GM18907 (cell line): ENCODE data around the gene SUOX.
A peak's percentile ranks its signal among the peaks of the same experiment; 100 is the strongest.
"Not testable (repeated sequence)": the region's sequence is repeated elsewhere in the genome, so short reads cannot be mapped to it uniquely, and the experiment has no call there.

Source experiments
- ATAC-seq: cut with Tn5 transposase; IDR thresholded peaks from one replicate; pipeline ENCODE4 v1.9.1; 2021; ENCODE audit warnings: mild to moderate bottlenecking, moderate library complexity; ENCODE audit not compliant: unreplicated experiment

SUOX gene

GRCh38 chr12:55996715-55997534, at the start of gene SUOX:
Gene SUOX, plus strand, starts transcription at chr12:55997276. Its CDS starts 4,946 bp downstream, at chr12:56002222.
- ATAC-seq = peak; percentile 99

- no peak for ATAC-seq
These were observed 41.7 kb upstream of the SUOX start for GRCh38 chr12:55955344-55955743.

- no peak for ATAC-seq
These were observed 41.1 kb upstream of the SUOX start for GRCh38 chr12:55955800-55956508.

GRCh38 chr12:55957106-55957859, 39.8 kb upstream of the SUOX start:
- ATAC-seq = no peak

- no peak for ATAC-seq
These were observed 33.3 kb upstream of the SUOX start for GRCh38 chr12:55963760-55964159.

GRCh38 chr12:55965240-55965639, 31.8 kb upstream of the SUOX start:
- ATAC-seq = no peak

- ATAC-seq = no peak
These were observed 31.1 kb upstream of the SUOX start, which contains the start of gene PMEL for GRCh38 chr12:55965941-55966407. Gene PMEL, minus strand, starts transcription at chr12:55966042. Its CDS starts 31 bp downstream, at chr12:55966011.

- peak; percentile 92 for ATAC-seq
These were observed 30.4 kb upstream of the SUOX start, which contains the start of gene CDK2 for GRCh38 chr12:55966408-55967281. Gene CDK2, plus strand, starts transcription at chr12:55966830. Its CDS starts 179 bp downstream, at chr12:55967009.

- no peak for ATAC-seq
These were observed 27.7 kb upstream of the SUOX start for GRCh38 chr12:55969356-55969755.

GRCh38 chr12:55970775-55971174, 26.3 kb upstream of the SUOX start:
- ATAC-seq = no peak

GRCh38 chr12:55972042-55972441, 25.0 kb upstream of the SUOX start:
- no peak for ATAC-seq

- no peak for ATAC-seq
These were observed 24.6 kb upstream of the SUOX start for GRCh38 chr12:55972456-55972855.

- no peak for ATAC-seq
These were observed 24.0 kb upstream of the SUOX start for GRCh38 chr12:55972911-55973598.

GRCh38 chr12:55973599-55974307, 23.3 kb upstream of the SUOX start, which contains the start of gene RAB5B:
Gene RAB5B, plus strand, starts transcription at chr12:55974078. Its CDS starts 12,883 bp downstream, at chr12:55986961.
- peak; percentile 95 for ATAC-seq

GRCh38 chr12:55974308-55974730, 22.8 kb upstream of the SUOX start:
- peak; percentile 16 for ATAC-seq

GRCh38 chr12:55978393-55978792, 18.7 kb upstream of the SUOX start:
- no peak for ATAC-seq

GRCh38 chr12:55979069-55979468, 18.0 kb upstream of the SUOX start:
- no peak for ATAC-seq

GRCh38 chr12:55981882-55982281, 15.2 kb upstream of the SUOX start:
- not testable (repeated sequence) for ATAC-seq
